H1 (cell line): ENCODE data around the gene MDFIC2. TPM values are rescaled to one million over a fixed set of nuclear protein-coding genes. Genes with fewer than 3 reads are reported as not detected.

Experiments
- CTCF ChIA-PET: fragments of 300-600 bp; sonication (Branson Sonifier 250); formaldehyde crosslinking; loops from one replicate; lab custom pipeline; 2021; ENCODE audit not compliant: partially characterized antibody; lab: Charles Lee
- POLR2A ChIA-PET: fragments of 300-600 bp; sonication (Branson Sonifier 250); formaldehyde crosslinking; loops from one replicate; lab custom pipeline; 2021; ENCODE audit warnings: inconsistent platforms; ENCODE audit not compliant: partially characterized antibody; lab: Charles Lee
- DNase-seq, 2 experiments: peaks; one replicate each; pipeline versions ENCODE4 v3.0.0 to v3.0.0-alpha.2; 2010 to 2022; ENCODE audit warnings: low spot score in 2 of 2, low read depth in 1 of 2, mixed read lengths in 1 of 2
- FAIRE-seq: peaks from 2 replicates; lab custom pipeline; 2011; peaks lifted over from hg19 to GRCh38; lab: Jason Lieb, UNC
- H2AFZ ChIP-seq: 2 replicates; pipeline ENCODE4 v1.8.1; 2012; ENCODE audit warnings: low read length, inconsistent platforms
- H2AK5ac ChIP-seq: 2 replicates; pipeline ENCODE4 v1.6.1; 2013; ENCODE audit warnings: low read depth, low read length
- H2BK120ac ChIP-seq: replicated peaks from 2 replicates; pipeline ENCODE3; 2013; ENCODE audit warnings: low read depth, low read length, inconsistent platforms
- H2BK12ac ChIP-seq: 2 replicates; pipeline ENCODE4 v1.6.1; 2013; ENCODE audit warnings: low read depth, low read length
- H2BK15ac ChIP-seq: 2 replicates; pipeline ENCODE4 v1.6.1; 2013; ENCODE audit warnings: low read length
- H2BK20ac ChIP-seq: 2 replicates; pipeline ENCODE4 v1.6.1; 2013; ENCODE audit warnings: low read length
- H2BK5ac ChIP-seq: 2 replicates; pipeline ENCODE4 v1.6.1; 2013; ENCODE audit warnings: low read depth, low read length
- H3K14ac ChIP-seq: 2 replicates; pipeline ENCODE4 v1.6.1; 2013; ENCODE audit warnings: inconsistent platforms; ENCODE audit not compliant: insufficient read length
- H3K18ac ChIP-seq: 2 replicates; pipeline ENCODE4 v1.6.1; 2013; ENCODE audit warnings: low read length; ENCODE audit errors: extremely low read depth
- H3K23ac ChIP-seq: 2 replicates; pipeline ENCODE4 v1.6.1; 2013; ENCODE audit warnings: inconsistent platforms; ENCODE audit not compliant: insufficient read length
- H3K23me2 ChIP-seq: 2 replicates; pipeline ENCODE4 v1.6.1; 2013; ENCODE audit warnings: low read depth, low read length
- H3K27ac ChIP-seq: 2 replicates; pipeline ENCODE4 v1.6.1; 2011; ENCODE audit warnings: low read depth, low read length, inconsistent platforms
- H3K27me3 ChIP-seq, 4 experiments: replicated peaks in 1 of 4; 1 replicate in 1 of 4; 2 replicates in 3 of 4; pipeline versions ENCODE4 v1.6.1 to v1.8.1; 2011 to 2013; ENCODE audit warnings: low read length in 3 of 4, mild to moderate bottlenecking in 3 of 4, inconsistent platforms in 2 of 4, mixed read lengths in 2 of 4, moderate library complexity in 1 of 4; ENCODE audit not compliant: control insufficient read depth in 3 of 4, insufficient read depth in 3 of 4; ENCODE audit errors: extremely low read depth in 1 of 4
- H3K36me3 ChIP-seq, 4 experiments: 2 replicates each; pipeline versions ENCODE4 v1.6.1 to v1.8.1; 2011 to 2013; ENCODE audit warnings: mild to moderate bottlenecking in 4 of 4, low read length in 3 of 4, moderate library complexity in 2 of 4, control low read depth in 1 of 4, inconsistent platforms in 1 of 4; ENCODE audit not compliant: insufficient read depth in 4 of 4, control insufficient read depth in 2 of 4
- H3K4ac ChIP-seq: replicated peaks from 2 replicates; pipeline ENCODE3; 2013; ENCODE audit warnings: low read length, low read depth, mixed read lengths, inconsistent platforms; ENCODE audit not compliant: insufficient read length
- H3K4me1 ChIP-seq, 4 experiments: replicated peaks in 1 of 4; 1 replicate in 1 of 4; 2 replicates in 3 of 4; pipeline versions ENCODE4 v1.6.1 to v1.8.1; 2011 to 2013; ENCODE audit warnings: low read length in 3 of 4, inconsistent platforms in 2 of 4, mixed read lengths in 1 of 4; ENCODE audit not compliant: insufficient read depth in 4 of 4, control insufficient read depth in 3 of 4
- H3K4me2 ChIP-seq, 2 experiments: 2 replicates each; pipeline versions ENCODE4 v1.6.1 to v1.8.1; 2011 to 2013; ENCODE audit warnings: low read depth in 2 of 2, low read length in 2 of 2, control low read depth in 1 of 2, inconsistent platforms in 1 of 2, mild to moderate bottlenecking in 1 of 2; ENCODE audit not compliant: insufficient read depth in 1 of 2
- H3K4me3 ChIP-seq, 4 experiments: fragments of 200-600, 300-600 bp in 1 of 4; sonication (generic), shearing (Covaris generic), sonication (Bioruptor Twin) in 1 of 4; 2 replicates each; pipeline versions ENCODE4 v1.5.1 to v1.8.1; 2011 to 2016; ENCODE audit warnings: low read length in 4 of 4, low read depth in 3 of 4, control low read depth in 2 of 4, inconsistent platforms in 2 of 4, mild to moderate bottlenecking in 2 of 4, mixed read lengths in 1 of 4, moderate library complexity in 1 of 4; ENCODE audit not compliant: insufficient read depth in 2 of 4; ENCODE audit errors: extremely low read depth in 1 of 4
- H3K56ac ChIP-seq: replicated peaks from 2 replicates; pipeline ENCODE3; 2013; ENCODE audit warnings: low read depth, mild to moderate bottlenecking, mixed read lengths, low read length, inconsistent platforms; ENCODE audit not compliant: insufficient read length
- H3K79me1 ChIP-seq: 2 replicates; pipeline ENCODE4 v1.6.1; 2013; ENCODE audit warnings: low read depth, low read length, control low read depth
- H3K79me2 ChIP-seq, 2 experiments: 2 replicates each; pipeline versions ENCODE4 v1.6.1 to v1.8.1; 2012 to 2013; ENCODE audit warnings: low read length in 2 of 2, mild to moderate bottlenecking in 2 of 2, inconsistent platforms in 1 of 2; ENCODE audit not compliant: insufficient read depth in 2 of 2, control insufficient read depth in 1 of 2
- H3K9ac ChIP-seq, 4 experiments: replicated peaks in 1 of 4; 1 replicate in 1 of 4; 2 replicates in 3 of 4; pipeline versions ENCODE4 v1.6.1 to v1.8.1; 2011 to 2013; ENCODE audit warnings: low read depth in 3 of 4, low read length in 3 of 4, control low read depth in 2 of 4, mild to moderate bottlenecking in 2 of 4, moderate library complexity in 2 of 4, inconsistent platforms in 1 of 4; ENCODE audit errors: extremely low read depth in 1 of 4
- H3K9me3 ChIP-seq, 2 experiments: 2 replicates each; pipeline versions ENCODE4 v1.6.1 to v1.8.1; 2012 to 2013; ENCODE audit warnings: mild to moderate bottlenecking in 2 of 2, moderate library complexity in 2 of 2, control low read depth in 1 of 2, inconsistent platforms in 1 of 2, low read depth in 1 of 2, low read length in 1 of 2, mixed read lengths in 1 of 2; ENCODE audit not compliant: insufficient read depth in 2 of 2
- H4K20me1 ChIP-seq, 2 experiments: replicated peaks in 1 of 2; 2 replicates each; pipeline versions ENCODE3 to v1.8.1; 2011 to 2013; ENCODE audit warnings: inconsistent platforms in 2 of 2, low read length in 2 of 2, mild to moderate bottlenecking in 1 of 2; ENCODE audit not compliant: insufficient read depth in 2 of 2, control insufficient read depth in 1 of 2
- H4K5ac ChIP-seq: 2 replicates; pipeline ENCODE4 v1.6.1; 2013; ENCODE audit warnings: low read length, low read depth, mixed read lengths, inconsistent platforms; ENCODE audit not compliant: insufficient read length
- H4K8ac ChIP-seq: 2 replicates; pipeline ENCODE4 v1.8.0; 2013; ENCODE audit warnings: mild to moderate bottlenecking, moderate library complexity, low read length, inconsistent platforms; ENCODE audit not compliant: insufficient read depth; ENCODE audit errors: extremely low read depth
- H4K91ac ChIP-seq: replicated peaks from 2 replicates; pipeline ENCODE3; 2013; ENCODE audit warnings: low read length, mixed read lengths, inconsistent platforms; ENCODE audit not compliant: insufficient read length
- BCL11A ChIP-seq, 2 experiments: IDR thresholded peaks; one replicate each; pipeline ENCODE4 v1.6.1; 2011; ENCODE audit warnings: low read depth in 2 of 2, low read length in 2 of 2, mild to moderate bottlenecking in 2 of 2
- KDM5A ChIP-seq: fragments of 200-600 bp; IDR thresholded peaks from 2 replicates; pipeline ENCODE4 v1.7.1; 2012; ENCODE audit warnings: mild to moderate bottlenecking, low read length, inconsistent platforms, mixed read lengths
- TAF7 ChIP-seq: optimal IDR thresholded peaks from 2 replicates; pipeline ENCODE3; 2011; ENCODE audit warnings: low read depth, mild to moderate bottlenecking, inconsistent platforms, low read length, moderate library complexity, borderline replicate concordance
- TEAD4 ChIP-seq: IDR thresholded peaks from 2 replicates; pipeline ENCODE4 v1.6.1; 2012; ENCODE audit warnings: low read depth, low read length, inconsistent platforms, mixed read lengths
- whole genome bisulfite sequencing, 2 experiments: shearing (Covaris generic) in 1 of 2; methylation state at CpG; one replicate each; pipeline versions ENCODE4 v1.1.6 to v1.1.7; 2013 to 2015; ENCODE audit warnings: low lambda C conversion rate in 2 of 2, mixed read lengths in 2 of 2, inconsistent platforms in 1 of 2, low coverage in 1 of 2, missing lambda C conversion rate in 1 of 2; ENCODE audit not compliant: insufficient replicate concordance in 2 of 2, insufficient coverage in 1 of 2, insufficient read length in 1 of 2; ENCODE audit errors: extremely low coverage in 1 of 2, missing lambda C conversion rate in 1 of 2; 5-methylcytosine and 5-hydroxymethylcytosine counted together
- polyA plus RNA-seq, 7 experiments: library from polyadenylated mRNA; depleted of rRNA in 3 of 7; stranded (reverse) in 5 of 7; unstranded in 2 of 7; fragments of >200 nt in 5 of 7; fragments of 200-250 nt in 2 of 7; gene quantifications; 1 replicate in 5 of 7; 2 replicates in 1 of 7; 4 replicates in 1 of 7; pipeline versions ENCODE4 v1.2.1 to v1.2.3, GENCODE V29; 2011 to 2013; ENCODE audit warnings: missing spikeins in 2 of 7, mixed read lengths in 2 of 7
- total RNA-seq: library from RNA; stranded (reverse); fragmentation: NEBNext Ultra II Directional; extraction: Animal tissue kit (Norgen Biotek cat#: 25700); gene quantifications from 2 replicates; pipeline ENCODE4 v1.2.1, GENCODE V29; 2021

The MDFIC2 gene
- total and polyA plus RNA-seq, 2 of the 8 experiments (the other 6 are each of a cell fraction or from before 2014, with no cell fraction given) = not detected

DNA sequence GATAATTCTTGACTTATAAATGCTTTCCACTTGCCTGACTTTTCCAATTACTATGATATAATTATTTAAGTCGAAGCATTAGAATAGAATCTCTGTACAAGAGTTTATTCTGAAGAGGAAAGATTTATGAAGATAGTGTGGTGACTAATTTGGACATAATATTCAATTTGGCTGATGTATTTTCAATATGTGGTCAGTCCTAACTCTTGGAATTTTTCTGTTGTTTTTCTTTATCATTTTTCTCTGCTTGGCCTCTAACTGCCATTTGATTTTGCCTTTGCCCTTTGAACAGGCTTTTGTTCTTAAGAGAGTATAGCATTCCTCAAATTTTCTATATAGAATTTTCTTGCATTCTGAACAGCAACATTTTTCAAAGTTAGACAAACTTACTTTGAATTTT, 2.6 kb upstream of the MDFIC2 start:
- Histone ChIP-seq H3K4ac (no peak overlapping the region), H3K4me1 (peaks cover 0 to 8% (median 2%) of the 10 kb centered on the region in 4 experiments; a peak in 2 of 7 replicates), H2BK20ac (no peak overlapping the region), H3K27me3 (no peaks in the 10 kb centered on the region), H2BK15ac (no peak overlapping the region), H3K36me3 (no peaks in the 10 kb centered on the region), H3K79me1 (no peaks in the 10 kb centered on the region), H4K5ac (no peak overlapping the region), H2AFZ (no peak overlapping the region), H2BK120ac (no peak overlapping the region), H3K4me3 (no peak overlapping the region), H3K27ac (no peak overlapping the region), H3K4me2 (no peak overlapping the region), H4K8ac (no peak overlapping the region), H2BK5ac (no peak overlapping the region), H3K14ac (no peak overlapping the region), H2BK12ac (no peak overlapping the region), H4K20me1 (no peaks in the 10 kb centered on the region), H3K9me3 (no peaks in the 10 kb centered on the region), H3K79me2 (no peaks in the 10 kb centered on the region), H2AK5ac (no peak overlapping the region), H3K9ac (no peak overlapping the region), H3K56ac (no peak overlapping the region), H3K23me2 (no peaks in the 10 kb centered on the region), H3K23ac (no peak overlapping the region), H3K18ac (no peak overlapping the region), H4K91ac (no peak overlapping the region)
- no peak for FAIRE-seq
- TF ChIP-seq TEAD4 (no peak), TAF7 (no peak), BCL11A (IDR thresholded peaks at IDR 0.05; ENCODE audit: low read depth in 2 of 2, low read length in 2 of 2) (no peak), KDM5A (no peak)
- POLR2A ChIA-PET = no interaction called here
- WGBS, 2 experiments = 94% methylated on average over 1 of the region's 1 CpG; no CpG with 5 or more reads in 1 of the 2 experiments
- CTCF ChIA-PET = no interaction called here
- DNase-seq = no peak
